Measurements from ENCODE around the gene MGA.
"Not testable (repeated sequence)": the region's sequence is repeated elsewhere in the genome, so short reads cannot be mapped to it uniquely, and the experiment has no call there.

MGA gene

DNA sequence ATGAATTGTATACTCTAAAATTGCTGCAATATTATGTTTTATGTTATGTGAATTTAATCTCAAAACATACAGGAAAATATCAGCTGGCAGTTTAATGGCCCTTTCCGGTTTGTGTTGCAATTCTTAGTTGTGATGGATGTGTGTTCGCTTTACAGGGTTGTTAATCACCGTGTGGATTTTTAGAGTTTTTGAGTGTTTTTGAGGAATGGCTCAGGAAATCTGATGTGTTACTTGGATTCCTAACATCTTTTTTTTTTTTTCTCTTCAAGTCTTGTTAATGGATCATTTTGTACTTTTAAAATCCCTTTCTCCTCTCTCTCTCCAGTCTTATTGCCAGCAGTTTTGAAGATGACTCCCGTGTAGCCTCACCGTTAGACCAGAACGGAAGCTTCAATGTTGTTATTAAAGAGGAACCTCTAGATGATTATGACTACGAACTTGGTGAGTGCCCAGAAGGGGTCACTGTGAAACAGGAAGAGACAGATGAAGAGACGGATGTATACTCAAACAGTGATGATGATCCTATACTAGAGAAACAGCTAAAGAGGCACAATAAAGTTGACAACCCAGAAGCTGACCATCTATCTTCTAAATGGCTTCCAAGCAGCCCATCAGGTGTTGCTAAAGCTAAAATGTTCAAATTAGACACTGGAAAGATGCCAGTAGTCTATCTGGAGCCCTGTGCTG is 35.7 kb downstream of the MGA start:
- H3K4me3 ChIP-seq, result no peak overlapping the region
- H3K27ac ChIP-seq, result no peak overlapping the region

DNA sequence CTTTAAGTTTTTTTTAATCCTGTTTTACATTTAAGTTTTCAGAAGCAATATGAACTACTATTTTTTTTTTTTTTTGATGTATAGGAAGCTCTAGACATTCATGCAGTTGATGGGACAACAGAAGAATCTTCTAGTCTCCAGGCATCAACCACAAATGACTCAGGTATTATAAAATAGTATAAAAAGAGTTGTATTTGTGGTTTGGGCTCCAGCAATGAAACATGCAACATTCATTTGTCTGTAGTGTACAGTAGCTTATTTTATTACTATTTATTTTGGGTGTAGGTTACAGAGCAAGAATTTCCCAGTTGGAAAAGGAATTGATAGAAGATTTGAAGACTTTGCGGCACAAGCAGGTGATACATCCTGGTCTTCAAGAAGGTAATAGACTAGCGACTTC is 38.6 kb downstream of the MGA start:
- no peak overlapping the region for H3K4me3 ChIP-seq
- H3K27ac ChIP-seq, result no peak overlapping the region

DNA sequence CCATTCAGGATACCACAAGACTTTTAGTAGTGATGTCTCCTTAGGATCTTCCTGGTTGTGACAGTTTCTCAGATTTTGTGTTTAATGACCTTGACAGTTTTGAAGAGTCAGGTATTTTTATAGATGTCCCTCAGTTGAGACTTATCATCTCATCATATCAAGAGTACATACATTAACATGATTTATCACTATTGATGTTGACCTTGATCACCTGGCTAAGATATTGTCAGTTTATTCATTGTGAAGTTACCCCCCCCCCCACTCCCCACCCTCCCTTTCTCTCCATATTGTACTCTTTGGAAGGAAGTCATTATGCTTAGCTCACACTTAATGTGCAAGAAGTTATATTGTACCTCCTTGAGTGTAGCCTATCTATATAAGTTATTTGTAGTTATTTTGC is 42.9 kb downstream of the MGA start:
- no peak overlapping the region for H3K4me3 ChIP-seq
- H3K27ac ChIP-seq, result no peak overlapping the region

DNA sequence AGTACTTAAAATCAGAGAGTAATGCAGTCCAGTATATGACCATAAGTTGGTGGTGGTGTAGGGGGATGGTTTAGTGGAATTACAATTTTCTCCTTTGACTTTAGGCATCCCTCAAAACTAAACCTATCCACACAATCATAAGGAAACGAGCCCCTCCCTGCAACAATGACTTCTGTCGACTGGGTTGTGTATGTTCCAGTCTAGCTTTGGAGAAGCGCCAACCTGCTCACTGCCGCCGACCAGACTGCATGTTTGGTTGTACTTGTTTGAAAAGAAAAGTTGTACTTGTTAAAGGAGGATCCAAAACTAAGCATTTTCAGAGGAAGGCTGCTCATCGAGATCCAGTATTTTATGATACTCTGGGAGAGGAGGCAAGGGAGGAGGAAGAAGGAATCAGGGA is 52.8 kb downstream of the MGA start:
- no peak overlapping the region for H3K27ac ChIP-seq
- no peak overlapping the region for H3K4me3 ChIP-seq

DNA sequence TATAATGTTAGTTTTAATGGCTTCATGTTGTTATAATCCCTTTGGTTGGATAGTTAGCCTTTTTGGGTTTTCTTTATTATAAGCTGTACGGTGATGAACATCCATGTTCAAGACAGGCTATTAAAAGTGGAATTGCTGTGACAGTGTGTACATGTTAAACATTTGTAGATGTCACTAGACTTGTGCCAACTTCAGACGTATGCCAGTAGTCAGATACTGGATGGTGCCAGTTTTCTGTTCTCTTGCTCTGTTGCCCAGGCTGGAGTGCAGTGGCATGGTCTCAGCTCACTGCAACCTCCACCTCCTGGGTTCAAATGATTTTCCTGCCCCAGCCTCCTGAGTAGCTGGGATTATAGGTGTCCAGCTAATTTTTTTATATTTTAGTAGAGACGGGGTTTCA is 54.1 kb downstream of the MGA start:
- Histone ChIP-seq H3K27ac (no peak overlapping the region), H3K4me3 (no peak overlapping the region)

DNA sequence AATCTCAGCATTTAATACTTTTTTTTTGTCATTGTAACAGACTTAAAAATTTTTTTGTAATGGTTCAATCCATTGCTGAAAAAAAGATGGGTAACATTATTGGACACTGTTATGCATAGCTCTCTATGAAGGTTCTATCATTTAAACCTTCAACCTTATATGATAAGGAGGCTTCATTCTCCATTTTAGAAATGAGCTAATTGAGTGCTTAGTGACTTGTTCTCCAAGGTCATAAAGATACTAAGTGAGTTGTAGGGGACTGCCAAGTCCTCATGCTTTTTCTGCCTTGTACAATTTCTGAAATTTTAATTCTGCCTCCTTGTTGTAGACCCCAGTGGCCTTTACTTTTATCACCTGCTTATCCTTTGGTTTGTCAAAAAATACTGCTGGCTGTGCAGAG is 56.7 kb downstream of the MGA start:
- Histone ChIP-seq H3K27ac (no peak overlapping the region), H3K4me3 (no peak overlapping the region)

DNA sequence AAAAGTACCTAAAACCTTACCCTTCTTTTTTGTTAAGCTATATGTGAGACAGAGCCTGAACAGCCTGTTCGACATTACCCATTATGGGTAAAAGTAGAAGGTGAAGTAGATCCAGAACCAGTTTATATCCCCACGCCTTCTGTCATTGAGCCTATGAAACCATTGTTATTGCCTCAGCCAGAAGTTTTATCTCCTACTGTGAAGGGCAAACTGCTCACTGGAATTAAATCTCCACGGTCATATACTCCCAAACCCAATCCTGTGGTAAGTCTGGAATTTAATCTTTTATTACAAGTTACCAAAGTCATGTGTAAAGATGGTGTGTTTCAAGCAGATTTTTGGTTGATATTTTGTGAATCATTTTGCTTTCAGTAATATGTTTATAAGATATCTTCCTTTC is 66.9 kb downstream of the MGA start:
- H3K27ac ChIP-seq, result no peak overlapping the region
- no peak overlapping the region for H3K4me3 ChIP-seq

DNA sequence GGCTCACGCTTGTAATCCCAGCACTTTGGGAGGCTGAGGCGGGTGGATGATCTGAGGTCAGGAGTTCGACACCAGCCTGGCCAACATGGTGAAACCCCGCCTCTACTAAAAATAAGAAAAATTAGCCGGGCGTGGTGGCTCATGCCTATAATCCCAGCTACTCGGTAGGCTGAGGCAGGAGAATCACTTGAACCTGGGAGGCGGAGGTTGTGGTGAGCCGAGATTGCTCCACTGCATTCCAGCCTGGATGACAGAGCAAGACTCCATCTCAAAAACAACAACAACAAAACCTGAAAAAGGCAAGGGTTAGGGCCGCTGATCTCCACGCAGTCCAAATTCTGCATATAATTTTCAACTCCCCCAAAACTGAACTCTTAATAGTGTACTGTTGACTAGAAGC is 67.9 kb downstream of the MGA start:
- not testable (repeated sequence) for H3K4me3 ChIP-seq, H3K27ac ChIP-seq

DNA sequence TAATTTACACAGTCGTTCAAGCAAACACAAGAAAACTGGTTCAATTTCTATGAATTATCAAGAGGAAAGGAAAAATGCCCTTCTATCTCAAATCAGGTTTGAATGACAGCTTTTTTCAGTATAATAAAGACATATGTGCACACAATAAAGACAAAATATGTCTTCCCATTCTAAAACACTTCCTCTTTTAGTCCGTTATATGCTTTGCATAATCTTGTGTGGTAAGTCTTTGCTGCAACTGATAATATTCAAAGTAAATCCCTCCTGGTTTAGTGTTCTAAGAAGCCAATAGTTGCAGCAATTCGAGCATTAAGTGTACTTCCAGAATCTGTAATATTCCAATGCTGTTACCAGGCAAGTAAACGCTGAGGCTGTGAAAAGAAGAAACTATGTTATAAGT is 70.3 kb downstream of the MGA start:
- Histone ChIP-seq H3K27ac (no peak overlapping the region), H3K4me3 (no peak overlapping the region)

DNA sequence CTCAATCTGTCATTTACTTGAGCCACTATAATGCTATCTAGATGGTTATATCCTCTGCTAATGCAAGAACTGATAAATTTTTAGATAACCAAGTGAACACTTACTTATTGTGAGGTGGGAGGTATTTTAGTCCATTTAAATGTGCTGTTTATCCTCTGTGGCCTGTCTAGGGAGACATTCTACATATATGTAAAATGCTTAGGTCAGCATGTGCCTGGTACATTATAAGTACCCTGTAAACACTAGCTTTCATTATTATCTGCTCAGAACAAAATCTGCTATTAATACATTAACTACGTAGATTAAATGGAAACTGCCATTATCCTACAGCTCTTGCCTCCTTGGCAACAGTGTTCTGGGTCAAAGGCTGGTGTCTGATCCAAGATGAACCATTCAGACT is 72.3 kb downstream of the MGA start:
- no peak overlapping the region for H3K4me3 ChIP-seq
- no peak overlapping the region for H3K27ac ChIP-seq

DNA sequence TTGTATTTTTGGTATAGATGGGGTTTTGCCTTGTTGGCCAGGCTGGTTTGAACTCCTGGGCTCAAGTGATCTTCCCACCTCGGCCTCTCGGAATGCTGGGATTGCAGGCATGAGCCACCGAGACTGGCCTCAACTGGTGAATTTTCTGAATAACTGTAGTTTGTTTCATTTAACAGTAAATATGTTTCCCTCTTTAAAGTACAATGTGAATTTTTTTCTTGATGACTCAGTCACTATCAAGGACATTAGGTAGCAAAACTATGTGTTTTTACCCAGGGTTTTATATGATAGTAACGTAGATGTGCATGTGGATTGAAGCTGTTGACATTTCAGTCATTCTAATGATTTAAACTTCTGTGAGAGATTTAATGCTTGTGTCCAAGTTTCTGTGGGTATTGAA is 73.9 kb downstream of the MGA start:
- H3K4me3 ChIP-seq, result no peak overlapping the region
- no peak overlapping the region for H3K27ac ChIP-seq

DNA sequence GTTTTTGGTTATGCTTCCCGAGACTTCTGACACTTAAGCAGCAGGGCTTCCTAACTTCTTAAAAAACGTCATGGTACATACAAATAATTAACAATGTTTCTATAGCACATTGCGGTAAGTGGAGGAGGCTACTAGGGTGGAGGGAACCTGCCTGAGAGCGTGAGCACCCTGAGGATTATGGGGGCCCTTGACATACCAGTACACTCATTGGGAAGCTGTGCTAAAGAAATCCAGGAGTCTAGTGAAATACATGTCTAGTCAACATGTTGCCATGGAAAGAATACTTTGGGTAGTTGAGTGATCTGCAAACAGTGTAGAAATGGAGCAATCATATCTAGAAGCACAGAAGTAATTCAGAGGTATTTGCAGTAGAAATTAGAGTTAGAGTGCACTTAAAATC is 74.8 kb downstream of the MGA start:
- H3K27ac ChIP-seq, result no peak overlapping the region
- no peak overlapping the region for H3K4me3 ChIP-seq

DNA sequence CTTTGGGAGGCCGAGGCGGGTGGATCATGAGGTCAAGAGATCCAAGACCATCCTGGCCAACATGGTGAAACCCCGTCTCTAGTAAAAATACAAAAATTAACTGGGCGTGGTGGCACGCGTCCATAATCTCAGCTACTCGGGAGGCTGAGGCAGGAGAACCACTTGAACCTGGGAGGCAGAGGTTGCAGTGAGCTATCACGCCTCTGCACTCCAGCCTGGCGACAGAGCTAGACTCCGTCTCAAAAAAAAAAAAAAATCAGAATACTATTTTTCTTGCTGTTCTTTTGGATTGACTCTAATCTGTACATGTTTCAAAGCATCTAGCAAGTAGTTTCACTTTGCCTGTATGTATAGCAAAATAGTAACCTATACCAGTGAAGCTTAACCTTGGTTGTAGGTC is 75.3 kb downstream of the MGA start:
- not testable (repeated sequence) for H3K4me3 ChIP-seq, H3K27ac ChIP-seq

DNA sequence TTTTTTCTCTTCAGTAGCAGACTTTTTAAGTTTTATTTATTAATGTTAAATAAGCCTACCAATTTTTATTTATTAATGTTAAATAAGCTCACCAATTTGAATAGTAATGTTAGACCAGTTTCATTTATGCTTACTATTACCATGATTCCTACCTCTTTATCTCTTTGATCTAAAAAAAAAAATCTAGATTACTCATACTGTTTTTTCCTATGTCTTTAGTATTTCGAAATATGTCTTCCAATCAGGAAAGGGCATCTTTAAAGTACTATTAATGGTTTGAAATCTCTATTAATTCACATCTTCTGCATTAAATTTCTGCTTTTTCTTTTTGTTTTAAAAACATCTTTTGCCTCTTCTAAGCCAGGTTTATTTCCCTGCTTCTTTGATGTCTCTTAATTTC is 86.6 kb downstream of the MGA start:
- Histone ChIP-seq H3K4me3 (no peak overlapping the region), H3K27ac (no peak overlapping the region)

DNA sequence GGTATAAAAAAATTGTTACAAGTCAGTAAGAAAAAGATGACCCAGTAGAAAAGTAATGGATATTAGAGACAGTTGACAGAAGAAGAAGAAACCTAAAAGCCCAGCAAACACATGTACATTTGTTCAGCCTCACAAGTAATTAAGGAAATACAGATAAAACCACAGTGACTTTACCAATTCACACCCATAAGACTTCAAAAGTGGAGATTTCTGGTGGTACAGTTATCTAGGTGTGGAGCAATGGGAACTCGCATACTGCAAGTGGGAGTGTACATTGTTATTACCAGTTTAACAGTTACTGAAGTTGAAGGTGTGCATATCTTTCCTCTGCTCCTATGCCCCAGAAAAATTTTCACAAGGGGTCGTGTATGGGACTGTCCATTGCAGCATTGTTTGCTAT is 96.0 kb downstream of the MGA start:
- no peak overlapping the region for H3K27ac ChIP-seq
- H3K4me3 ChIP-seq, result no peak overlapping the region

DNA sequence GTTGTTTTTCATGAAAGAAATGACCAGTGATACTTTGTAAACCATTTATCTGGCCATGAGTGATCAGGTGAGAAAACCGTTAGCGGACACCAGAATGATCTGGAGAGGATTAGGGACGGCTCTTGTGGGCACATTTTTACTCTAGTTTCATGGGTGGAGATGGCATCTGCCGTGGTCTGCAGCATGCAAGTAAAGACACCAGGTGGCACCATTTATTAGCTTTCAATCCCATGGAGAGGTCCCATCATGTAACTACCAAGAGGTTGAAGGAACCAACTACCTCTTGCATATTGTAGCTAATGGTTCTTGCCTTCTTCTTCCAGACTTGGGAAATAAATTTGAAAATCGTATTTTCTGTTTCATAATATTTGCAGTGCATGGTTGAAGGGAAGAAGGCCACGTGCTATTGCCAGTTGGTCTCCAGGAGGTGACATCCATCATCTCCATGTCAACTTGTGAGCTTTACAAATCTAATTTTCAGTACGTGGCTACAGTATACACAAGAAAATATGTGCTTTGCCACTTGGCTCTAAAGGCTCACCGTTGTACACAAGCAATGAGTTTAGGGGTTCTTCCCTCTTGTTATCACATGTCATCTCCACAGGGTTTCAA is 112.6 kb downstream of the MGA start:
- Histone ChIP-seq H3K27ac (peak overlapping the region in 7 of 21 experiments; percentile 80 to 93 (median 91)), H3K4me3 (no peak overlapping the region)

DNA sequence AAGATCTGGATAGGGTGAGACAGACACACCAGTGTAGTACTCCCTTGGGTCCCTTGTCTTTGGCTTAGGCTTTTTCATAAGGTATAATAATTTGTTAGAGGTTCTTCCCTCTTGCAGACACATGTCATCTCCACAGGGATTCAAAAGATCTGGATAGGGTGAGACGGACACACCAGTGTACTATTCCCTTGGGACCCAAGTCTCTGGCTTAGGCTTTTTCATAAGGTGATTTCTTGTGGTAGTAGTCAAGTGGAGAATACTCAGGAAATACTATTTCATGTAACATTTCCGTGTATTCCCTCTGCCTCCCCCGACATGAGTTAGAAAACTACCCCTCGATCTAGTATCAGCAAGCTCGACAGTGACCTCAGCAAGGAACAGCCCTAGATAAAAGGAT is 113.1 kb downstream of the MGA start:
- peak overlapping the region in 19 of 21 experiments; percentile 63 to 93 (median 90) for H3K27ac ChIP-seq
- peak overlapping the region in 4 of 7 experiments; percentile 75 to 80 (median 78) for H3K4me3 ChIP-seq

DNA sequence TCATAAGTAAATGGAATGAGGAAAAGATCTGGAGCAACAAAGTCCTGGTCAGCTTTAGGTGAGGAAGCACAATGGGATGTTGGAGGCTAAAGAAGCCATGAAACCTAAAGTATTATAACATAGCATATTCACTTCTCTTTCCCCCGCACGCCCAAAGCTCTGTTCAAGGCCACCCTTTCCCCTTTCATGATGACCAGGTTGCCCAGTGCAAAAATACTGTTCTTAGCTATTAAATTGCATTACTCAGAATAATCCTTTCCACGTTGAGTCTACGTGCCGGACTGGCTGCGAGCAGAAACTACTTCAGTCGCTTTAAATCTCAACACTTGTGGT is 113.5 kb downstream of the MGA start:
- peak overlapping the region in 20 of 21 experiments; percentile 63 to 93 (median 90) for H3K27ac ChIP-seq
- peak overlapping the region; percentile 75 to 87 (median 77) for H3K4me3 ChIP-seq

DNA sequence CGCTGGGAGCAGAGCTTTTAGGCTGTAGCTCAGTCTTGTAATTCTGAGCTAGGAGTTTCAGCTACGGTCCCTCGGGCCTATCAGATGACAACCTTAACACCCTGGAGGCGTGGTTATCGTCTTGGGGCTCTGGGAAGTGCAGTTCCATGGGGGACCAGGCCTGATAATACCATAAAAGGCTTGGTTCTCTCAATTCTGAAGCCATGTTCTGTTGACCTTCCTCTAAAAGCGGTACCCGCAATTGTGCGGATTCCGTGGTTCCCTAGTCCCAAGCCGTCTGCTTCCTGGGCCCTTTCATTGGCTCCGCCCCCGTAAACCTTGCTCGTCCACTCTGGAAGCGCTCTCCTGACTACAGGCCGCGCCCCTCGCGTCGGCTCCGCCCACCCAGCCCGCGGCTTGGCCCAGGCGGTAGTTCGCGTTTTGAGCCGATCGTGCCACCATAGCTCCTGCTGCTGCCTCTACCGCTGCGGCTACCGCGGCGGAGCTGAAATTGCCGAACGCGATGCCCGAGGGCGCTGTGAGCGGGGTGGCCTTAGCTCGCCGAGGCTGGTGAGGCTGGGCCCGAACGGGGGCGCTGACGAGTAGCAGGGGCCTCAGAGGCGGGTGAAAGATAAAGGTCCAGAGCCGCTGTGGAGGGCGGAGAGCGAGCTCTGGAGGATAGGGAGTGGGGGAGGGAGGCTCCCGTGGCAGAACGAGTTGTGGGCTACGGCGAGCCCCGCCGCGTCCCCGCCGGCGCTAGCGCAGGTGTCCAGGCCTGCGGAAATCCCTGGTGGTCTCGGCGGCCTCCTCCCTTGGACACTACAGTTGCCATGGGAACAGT is 114.1 kb downstream of the MGA start, which contains the start of gene MAPKBP1:
Gene MAPKBP1 (plus strand): TSS at position 423 of the 820 bp plus-strand sequence. CDS start 792 bp downstream, outside the sequence.
- Histone ChIP-seq H3K27ac (peak within 1 kb of the TSS; percentile 43 to 93 (median 89)), H3K4me3 (peak within 1 kb of the TSS; percentile 75 to 87 (median 77))

DNA sequence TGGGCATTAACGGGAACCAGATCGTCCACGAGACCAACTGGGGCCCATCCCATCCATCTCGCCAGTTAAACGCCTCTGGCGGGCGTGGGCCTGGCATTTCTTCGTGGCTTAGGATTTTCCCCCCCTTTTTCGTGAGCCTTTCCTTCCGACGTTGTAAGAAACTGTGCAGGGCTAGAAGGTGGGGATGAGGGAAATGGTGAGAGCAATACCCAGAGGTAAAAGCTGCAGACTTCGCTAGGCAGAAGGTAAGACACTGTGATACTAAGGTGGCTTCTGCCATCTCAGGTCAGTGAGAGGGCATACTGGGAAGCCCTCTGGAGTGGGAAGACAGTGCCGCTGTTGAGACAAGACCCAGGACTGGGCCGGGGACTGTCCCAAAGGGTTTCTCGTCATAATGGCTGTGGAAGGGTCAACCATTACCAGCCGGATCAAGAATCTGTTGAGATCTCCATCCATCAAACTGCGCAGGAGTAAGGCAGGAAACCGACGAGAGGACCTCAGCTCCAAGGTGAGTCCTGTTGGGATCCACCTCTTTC is 114.7 kb downstream of the MGA start:
- peak overlapping the region; percentile 75 to 87 (median 77) for H3K4me3 ChIP-seq

DNA sequence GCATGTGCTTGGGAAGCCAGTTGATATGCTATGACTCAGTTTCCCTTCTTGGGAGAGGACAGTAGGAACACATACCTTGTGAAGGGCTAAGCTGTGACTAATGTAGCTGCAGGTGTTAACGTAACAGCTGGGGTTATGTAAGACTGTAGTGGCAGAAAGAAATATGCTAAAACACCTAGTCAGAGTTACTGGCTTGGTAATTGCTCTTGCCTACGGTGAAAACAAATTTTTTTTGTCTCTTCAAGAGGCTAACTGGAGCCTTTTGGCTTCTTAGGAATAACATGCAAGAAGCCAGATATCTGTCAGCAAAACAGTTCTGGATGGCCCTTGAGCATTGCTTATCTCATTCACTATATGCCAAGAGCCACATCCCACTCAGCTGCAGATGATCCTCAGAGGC is 115.4 kb downstream of the MGA start:
- H3K4me3 ChIP-seq, result peak overlapping the region; percentile 75 to 87 (median 77)

More for the DNA sequence above, 114.7 kb downstream of the MGA start:
- peak overlapping the region; percentile 43 to 93 (median 89) for H3K27ac ChIP-seq

More for the DNA sequence above, 115.4 kb downstream of the MGA start:
- peak overlapping the region in 15 of 21 experiments; percentile 20 to 93 (median 90) for H3K27ac ChIP-seq

All from skin epidermis (tissue), 12 donors.